Fibroblast of skin of left biceps (primary cell): ENCODE measurements around the gene MAML2.
A peak's percentile ranks its signal among the peaks of the same experiment; 100 is the strongest.

Experiments
- DNase-seq, 2 experiments: peaks; one replicate each; pipeline ENCODE4 v3.0.0-alpha.2; 2013; ENCODE audit warnings: low read depth in 2 of 2

Gene MAML2

DNA sequence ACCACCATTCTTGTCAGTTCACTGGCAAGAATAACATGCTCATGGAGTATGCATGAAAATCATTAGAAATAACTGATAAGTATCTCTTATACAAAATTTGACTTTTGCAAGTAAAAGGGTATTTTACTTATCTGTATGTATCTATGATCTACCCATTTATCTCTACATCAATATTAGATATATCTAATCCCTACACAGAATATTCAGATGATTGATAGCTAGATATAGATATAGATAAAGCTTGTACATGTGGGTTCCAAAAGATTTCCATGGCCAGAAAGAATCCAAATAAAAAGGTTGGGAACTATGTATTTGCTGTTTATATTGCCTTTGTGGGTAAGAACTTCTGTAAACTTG is 185.5 kb downstream of the MAML2 start:
- DNase-seq: no peak

DNA sequence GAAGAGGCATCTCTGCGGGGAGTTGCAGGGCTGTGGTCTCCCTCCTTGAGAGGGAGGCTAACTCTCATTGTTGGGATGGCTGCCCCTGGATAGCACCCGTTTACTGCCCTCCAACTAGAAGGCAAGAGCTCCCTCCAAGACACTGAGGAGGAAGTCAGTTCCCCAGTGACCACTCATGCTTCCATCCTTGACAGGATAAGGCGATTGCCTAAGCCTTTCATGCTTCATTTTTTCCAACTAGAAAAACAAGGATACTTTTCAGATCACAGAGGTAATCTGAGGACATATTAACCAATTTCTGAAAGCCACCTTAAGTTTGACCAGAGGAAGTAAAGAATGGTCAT is 186.6 kb downstream of the MAML2 start:
- DNase-seq: no peak

DNA sequence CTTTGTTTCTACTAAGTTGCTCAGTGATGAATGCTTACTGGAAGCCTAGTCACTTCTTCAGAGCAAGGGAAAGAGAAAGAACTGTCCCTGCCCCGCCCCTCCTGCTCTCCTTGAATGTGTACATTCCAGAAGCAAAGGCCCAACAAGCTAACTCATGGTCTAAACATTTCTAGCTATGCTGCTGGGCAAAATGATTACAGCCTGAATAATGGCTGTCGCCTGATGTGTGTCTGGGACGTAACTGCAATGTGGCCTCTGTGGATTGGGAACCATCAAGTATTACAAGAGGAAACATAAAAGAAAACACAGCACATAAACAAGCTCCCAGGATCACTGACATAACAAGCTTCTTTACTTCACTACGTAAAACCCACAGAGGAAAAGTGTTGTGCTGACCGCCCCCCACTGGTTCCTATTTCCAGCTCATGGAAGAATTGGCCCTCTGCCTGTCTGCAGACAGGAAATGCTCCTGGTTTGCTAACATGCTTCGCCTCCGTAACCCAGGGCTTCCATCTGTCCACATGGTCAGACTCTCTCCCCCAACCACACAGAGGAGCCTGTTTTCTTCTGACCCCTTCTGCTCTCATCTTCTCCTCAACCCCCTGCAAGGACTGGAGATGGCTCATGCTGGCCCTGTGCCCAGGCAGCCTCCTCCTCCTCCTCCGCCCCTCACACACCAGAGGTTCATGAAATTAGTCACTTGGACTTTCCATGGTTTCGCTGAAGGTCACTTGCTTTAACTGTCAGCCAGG is 187.2 kb downstream of the MAML2 start:
- DNase-seq: peak; percentile 89 to 90

DNA sequence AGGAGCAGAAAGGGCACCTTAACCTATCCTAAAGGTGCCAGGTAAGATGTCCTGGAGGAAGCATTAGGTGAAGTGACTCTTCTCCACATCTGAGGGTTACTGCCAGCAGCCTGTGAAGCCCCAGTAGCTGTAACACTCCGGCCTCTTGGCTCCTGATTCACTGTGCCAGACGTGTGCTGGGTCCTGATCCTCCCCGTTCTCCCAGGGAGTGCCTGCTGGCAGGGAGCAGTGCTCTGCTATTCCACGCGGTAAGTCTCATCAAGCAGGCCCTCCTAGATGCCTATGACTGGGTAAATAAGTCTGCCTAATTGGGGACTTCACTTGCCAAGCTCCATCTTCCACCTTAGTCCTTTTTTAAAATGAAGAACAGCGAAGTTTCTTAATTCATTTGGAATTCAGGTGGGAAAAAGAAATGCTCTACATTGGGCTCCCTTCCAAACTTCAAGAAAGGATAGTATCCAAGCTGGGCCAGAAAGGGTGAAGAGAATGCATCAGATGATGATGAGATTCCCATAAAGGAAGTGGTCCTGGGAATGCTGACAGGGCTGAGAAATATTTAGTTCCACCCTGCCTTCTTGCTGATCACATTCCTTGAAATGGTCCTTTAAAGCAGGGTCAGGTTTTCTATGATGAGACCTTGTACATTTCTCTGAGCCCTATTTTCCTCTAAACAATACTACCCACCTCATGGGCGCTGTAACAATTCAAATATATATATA is 188.0 kb downstream of the MAML2 start:
- DNase-seq: peak in 1 of 2 experiments; percentile 67

DNA sequence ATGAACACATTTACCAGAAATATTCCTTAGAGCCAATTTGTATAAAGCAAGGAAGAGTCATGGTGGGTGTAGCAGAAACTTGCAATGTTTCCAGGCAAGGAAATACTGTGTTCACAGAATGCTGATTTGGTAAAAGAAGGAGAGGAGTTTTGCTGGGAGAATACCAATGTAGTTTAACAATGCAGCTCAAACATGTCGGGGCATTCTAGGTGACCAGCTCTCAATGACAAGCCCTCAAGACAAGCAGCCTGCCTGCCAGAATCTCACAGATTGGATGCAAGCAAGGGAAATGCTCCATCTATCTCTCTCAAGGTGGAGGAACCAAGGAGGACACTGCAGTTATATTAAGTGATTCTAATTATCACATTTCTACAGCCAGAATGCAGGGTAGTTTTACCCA is 190.4 kb downstream of the MAML2 start:
- DNase-seq: no peak

DNA sequence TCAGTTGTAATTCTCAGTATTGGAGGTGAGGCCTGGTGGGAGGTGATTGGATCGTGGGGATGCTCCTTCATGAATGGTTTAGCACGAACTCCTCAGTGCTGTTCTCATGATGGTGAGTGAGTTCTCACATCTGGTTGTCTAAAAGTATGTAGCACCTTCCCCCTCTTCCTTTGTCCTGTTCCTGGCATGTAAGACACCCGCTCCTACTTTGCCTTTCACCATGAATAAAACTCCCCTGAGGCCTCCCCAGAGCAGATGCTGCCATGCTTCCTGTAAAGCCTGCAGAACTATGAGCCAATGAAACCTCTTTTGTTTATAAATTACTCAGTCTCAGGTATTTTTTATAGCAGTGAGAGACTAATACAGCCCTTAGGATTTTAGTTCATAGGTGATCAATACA is 191.5 kb downstream of the MAML2 start:
- no peak for DNase-seq

DNA sequence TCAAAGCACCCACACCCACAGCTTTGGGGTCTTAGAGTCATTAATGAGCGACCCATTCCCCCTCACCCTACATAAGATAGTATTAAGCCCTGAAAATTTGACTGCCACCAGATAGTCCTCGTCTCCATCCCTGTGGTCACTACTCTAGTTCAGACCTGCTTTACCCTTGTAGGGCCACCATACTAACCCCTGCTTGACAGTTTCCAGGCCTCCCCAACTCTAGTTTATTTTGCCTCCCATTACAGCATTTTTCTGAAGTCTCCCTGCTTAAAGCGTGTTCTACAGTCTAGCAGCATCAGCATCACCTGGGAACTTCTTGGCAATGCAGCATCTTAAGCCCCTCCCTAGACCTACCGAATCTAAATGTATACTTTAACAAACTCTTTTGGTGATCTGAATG is 192.4 kb downstream of the MAML2 start:
- DNase-seq: no peak

DNA sequence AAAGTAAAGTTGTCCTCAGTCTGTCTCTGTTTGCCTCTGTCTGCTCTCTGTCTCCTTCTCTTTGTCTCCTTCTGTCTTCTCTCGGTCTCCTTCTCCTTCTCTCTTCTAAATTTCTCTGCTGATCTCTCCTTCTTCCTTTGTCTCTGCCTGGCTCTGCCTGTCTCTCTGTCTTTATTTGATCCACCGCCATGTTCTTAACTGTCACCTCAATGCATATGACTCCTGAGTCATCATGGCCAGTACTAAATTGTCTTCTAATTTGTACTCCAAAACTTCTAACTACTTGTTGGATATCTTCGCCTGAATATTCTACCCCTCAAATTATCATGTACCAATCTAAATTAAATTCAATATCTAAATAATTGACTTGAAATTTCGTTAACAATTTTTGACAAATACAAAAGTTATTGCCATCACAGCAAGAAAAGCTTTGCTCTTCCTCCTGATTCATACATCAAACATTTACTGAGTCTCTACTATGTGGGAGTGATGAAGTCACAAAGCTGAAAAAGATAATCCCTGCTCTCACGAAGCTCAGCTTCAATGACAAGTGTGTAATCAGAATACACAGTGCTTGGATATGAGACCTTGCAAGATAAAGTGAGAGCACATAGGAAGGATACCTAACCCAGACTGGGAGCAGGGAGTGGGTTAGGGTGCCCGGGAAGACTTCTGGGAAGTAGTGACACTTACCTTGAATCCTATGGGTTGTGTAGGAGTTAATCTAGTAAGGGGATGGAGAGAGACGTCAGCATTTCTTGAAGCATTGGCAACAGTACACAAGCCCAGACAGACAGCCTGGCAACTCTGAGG is 193.0 kb downstream of the MAML2 start:
- DNase-seq: no peak

DNA sequence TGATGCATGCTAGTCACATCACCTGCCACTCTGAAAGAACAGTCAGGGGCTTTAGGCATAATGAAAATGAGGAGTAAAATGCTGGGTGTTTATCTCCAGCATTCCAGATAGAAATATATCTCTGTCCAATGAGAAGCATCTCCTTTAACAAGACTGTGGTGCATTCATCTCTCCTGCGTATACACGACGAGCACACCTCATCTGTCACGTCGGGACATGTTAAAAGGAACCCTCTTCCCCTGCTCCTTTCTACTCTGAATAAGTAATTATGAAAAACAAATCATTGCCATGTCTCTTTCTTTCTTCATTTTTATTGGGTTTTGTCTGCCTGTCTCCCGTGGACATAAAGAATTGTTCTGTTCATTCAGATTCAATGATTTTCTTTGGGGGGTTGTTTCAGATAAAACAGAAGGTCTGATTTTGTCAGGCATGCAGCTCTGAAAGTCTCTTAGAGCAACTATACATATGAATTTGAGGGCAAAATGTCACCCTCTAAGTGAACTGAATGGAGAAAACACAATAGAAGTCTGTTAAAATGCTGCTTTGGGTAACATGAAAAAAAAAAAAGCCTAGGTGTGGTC is 195.0 kb downstream of the MAML2 start:
- DNase-seq: no peak

DNA sequence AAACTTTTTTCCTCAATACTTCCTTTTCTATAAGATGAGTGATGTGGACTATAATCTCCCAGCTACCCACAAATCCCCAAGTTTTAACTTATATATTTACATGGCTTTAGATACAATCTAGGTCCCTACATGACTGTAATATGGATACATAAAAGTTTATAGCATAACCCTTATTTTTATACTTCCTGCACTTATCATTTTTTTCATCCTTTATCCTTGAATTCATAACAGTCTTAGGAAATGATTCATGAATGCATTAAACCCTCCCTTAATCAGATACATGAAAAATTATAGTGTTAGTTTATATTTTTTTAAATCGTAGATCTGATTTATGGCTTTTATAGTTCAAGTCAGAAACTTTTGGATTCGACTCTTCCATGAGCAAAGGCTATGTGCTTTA is 195.8 kb downstream of the MAML2 start:
- DNase-seq: no peak

DNA sequence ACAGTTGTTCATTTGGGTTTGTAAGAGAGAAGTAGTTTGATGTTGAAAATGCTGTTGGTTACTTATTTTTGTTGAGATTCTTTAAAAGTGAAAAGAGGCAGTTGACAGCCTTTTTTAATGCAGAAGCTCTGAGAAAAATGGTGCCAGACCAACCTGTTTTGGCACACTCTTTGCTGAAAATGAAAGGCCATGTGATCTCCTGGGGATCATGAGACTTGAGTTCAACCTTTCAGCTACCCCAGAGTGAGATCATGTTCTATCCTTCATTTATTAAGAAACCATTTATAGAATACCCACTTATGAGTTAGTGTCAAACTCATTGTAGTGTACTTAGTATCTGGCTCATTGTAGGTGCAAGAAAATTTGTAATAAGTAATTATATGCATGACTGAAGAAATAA is 196.2 kb downstream of the MAML2 start:
- no peak for DNase-seq

DNA sequence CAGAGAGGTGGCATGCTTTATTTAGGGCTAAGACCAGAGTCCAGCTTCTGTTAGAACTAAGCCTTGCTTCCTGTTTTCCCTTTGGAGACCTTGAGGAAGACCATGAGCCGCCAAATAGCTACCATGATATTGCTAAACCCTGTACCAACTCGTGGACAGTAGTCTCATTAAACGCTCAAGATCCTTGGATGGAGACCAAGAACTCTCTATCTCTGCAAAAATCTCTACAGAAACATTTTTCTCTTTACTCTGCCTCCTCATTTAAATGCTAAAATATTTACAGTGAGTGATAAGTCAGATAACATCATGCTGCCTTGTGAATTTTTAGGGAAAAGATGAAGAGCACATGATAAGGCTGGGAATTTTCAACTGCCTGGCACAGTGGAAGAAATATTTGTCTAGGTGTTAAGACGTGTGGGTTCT is 197.8 kb downstream of the MAML2 start:
- DNase-seq: no peak

DNA sequence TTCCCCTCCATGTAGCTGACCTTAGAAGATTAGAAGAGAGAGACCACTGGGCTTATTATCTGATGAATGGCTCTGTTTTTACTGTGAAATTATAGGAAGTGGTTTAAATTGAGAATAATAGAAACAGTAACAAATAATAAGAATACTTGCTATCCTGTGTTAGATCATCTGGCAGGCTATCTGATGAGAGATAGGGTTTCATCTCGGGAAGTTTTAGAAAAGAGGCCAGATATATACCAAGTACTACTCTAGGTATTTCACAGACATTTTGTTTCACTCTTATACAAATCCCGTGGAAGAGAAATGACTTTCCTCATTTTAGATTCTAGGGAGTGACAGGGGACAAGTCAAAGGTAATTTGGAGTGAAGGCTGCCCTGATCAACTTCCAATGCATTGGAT is 198.4 kb downstream of the MAML2 start:
- no peak for DNase-seq

DNA sequence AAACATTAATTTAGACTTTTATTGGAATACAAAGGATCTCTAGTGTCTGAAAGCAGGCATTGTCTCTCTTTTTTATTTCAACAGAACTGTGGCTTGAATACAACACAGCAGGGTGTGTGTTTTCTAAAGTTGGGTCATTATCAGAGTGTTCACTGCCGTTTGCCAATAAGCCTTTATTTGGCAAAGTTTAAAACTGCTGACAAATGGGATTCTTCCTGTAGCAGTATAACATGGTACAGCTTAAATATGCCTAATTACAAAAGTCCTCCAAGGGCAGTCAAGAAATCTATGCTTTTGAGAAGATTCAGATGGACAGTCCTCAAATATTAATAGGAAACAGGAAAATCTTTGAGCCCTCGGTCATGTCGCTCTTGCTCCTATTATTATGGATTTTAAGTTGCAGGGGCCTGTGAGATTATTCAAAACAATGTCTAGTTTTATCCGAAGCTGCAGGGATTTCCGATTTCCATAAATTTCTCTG is 199.9 kb downstream of the MAML2 start:
- DNase-seq: no peak

DNA sequence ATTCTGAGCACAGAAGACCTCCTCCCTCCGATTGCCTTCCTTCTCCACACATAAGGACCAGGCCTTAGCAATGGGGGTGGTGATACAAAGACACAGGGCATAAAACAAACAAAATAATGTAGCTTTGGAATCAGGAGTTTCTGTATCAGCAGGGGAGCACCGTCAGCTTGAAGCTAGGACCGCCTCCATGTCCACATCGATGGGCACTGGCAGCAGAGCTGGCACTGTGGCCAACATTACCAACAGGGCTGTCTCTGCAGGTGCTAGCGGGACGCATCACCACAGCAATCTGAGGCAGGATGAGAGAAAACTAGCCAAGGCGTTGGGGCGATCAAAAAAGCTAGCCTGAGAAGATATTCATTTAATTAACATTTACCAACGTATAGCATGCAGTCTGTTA is 201.4 kb downstream of the MAML2 start:
- DNase-seq: no peak

DNA sequence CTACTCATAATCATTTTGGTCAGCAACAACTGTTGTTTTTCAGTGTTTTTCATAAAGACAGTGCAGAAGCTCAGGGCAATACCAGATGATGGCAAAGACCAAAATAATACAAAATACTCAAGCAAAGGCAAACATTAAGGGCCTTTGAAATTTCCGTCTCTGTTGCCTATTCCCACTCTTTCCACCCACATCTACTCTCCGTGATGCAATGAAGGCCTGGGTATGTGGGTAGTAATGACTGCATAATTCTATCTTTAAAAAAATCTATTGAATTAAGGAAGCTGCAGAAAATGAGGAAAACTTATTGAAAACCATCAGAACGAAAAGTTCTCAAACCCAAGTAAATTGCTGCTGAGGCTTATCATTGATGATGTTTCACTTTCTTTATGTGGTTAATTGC is 203.3 kb downstream of the MAML2 start:
- DNase-seq: no peak

DNA sequence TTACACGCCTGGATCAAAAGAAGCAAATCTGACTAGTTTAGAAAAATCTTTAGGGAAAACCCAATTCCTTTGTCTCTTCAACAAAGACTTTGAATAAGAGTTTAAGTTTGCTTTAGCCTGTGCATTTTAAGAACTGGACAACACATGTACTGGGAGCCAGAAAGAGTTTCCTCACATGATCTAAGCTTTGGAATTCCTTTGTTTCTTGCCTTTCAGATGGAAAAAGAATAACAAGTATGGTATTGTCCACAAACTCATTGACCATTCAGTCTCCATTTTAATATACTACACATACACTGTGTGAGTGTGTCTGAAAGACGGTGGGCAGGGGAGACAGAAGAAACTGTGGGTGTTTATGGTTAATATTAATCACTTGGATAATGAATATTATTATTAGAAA is 205.6 kb downstream of the MAML2 start:
- no peak for DNase-seq

DNA sequence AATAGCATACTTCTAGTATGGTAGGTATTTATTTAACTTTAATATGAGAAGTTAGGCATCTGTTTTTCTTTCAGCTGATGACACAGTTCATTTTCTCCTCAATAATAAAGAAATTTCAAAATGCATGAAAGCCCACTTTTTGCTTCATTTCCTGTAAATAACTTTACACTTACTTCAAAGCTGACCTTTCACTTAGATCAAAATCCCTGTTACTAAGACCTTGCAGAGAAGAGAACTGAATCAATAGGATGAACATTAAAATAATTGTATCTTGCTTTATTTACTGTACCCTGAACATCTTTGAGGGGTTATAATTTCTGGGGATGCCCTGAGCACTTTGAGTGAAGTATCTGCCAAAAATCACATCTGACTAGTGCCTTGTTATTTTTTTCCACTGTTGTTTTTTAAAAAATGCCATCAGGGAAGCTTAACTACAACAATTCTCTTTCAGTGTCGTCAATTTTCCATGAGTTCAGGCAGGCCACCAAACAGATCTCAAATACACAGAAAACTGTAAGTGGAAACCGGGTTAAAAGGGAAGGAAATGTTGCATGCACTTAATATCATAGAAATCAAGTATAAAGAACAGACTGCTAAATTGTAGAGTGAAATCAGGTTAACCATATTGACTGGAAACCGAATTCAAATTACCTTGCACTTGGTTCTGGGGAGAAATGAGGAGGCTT is 206.2 kb downstream of the MAML2 start:
- no peak for DNase-seq

DNA sequence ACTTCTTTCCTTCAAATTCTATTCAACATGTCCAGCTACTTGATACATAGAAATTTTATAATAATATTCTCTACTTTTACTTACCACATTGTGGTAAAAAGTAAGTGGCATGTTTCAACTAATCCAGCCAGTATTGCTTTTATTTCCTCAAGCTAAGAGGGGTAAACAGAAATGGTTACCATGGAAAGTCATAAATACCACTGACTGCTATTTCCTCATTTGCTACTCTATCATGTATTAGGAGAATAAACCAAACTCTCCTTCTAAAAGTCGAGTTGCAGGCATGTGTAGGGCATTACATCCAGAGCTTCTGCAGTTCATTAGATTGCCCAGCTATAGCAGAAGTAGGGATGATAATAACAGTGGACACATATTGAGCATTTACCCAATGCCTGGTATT is 208.4 kb downstream of the MAML2 start:
- DNase-seq: no peak

DNA sequence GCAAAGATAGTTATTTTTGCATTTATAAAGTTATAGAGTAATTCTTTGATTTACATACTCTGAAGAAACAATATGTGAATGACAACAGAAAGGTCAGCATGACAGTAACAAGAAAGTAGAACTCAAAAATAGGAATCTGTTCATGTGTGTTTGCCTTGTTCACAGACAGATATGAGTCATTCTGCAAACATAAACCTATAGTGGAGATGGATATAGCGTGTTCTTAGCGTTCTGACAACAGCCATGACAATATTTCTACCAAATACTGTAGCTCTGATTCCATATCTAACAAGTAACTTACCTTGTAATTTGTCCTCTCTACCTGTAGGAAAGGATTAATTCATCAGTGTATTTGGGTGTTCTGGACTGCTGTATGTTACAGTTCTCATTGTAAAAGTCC is 210.6 kb downstream of the MAML2 start:
- DNase-seq: no peak

DNA sequence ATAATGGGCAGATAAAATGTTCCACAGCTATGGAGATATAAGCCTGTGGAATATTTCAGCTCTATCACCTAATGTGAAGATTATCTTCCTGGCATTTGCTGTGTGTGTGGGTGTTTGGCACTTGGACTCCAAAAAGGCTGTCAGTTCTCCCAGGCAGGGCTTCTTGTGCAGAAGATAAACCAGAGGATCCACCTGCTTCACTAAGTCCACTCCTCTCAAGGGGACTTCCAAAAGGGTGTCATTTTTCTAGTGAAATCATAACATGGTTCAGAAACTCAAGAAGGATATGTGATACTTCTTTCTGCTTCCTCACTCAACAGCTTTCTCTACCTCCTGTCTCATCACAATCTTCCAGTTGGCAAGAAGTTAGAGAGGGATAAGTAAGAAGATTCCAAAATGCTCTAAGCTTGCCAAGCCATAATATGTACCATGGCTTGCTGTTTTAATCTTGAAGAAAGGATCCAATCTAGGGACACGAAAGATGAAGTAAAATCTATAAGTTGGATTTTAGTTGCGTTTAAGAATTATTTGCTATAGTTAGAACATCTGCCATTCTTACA is 212.9 kb downstream of the MAML2 start:
- DNase-seq: no peak

DNA sequence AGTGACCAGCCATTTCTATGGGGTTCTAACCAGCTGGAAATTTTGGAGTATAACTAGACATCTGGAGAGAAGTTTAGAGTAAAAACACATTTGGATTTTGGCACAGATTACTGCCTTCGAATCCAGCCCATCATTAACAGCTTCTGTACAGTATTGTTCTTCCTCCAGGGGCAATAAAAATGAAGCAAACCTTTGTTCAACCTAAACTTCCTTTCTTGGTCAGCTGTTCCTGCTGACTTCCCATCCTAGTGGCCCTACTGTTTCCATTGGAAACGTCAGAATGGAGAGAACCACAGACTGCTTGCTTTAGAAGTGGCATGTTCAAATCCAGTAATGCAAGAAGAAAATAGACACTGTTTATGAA is 215.4 kb downstream of the MAML2 start:
- no peak for DNase-seq
